ENCODE data around the gene TNFRSF1A.

DNA sequence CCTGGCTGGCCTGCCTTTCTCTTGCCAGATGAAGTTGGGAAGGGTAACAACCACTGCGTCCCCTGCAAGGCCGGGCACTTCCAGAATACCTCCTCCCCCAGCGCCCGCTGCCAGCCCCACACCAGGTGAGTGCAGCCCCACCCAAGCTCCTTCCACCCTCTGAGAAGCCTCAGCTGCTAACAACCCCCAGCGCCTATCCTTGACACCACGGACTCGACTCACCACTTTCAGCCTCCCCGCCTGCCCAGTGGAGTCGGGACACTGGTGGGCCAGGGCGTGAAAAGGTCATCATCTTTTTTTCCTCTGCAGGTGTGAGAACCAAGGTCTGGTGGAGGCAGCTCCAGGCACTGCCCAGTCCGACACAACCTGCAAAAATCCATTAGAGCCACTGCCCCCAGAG lies 44.2 kb upstream of the TNFRSF1A start:
- TF ChIP-seq, protein P1, sequence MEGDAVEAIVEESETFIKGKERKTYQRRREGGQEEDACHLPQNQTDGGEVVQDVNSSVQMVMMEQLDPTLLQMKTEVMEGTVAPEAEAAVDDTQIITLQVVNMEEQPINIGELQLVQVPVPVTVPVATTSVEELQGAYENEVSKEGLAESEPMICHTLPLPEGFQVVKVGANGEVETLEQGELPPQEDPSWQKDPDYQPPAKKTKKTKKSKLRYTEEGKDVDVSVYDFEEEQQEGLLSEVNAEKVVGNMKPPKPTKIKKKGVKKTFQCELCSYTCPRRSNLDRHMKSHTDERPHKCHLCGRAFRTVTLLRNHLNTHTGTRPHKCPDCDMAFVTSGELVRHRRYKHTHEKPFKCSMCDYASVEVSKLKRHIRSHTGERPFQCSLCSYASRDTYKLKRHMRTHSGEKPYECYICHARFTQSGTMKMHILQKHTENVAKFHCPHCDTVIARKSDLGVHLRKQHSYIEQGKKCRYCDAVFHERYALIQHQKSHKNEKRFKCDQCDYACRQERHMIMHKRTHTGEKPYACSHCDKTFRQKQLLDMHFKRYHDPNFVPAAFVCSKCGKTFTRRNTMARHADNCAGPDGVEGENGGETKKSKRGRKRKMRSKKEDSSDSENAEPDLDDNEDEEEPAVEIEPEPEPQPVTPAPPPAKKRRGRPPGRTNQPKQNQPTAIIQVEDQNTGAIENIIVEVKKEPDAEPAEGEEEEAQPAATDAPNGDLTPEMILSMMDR (IDR thresholded peaks at IDR 0.05) = no peak
- TF ChIP-seq POLR2AphosphoS5 (IDR thresholded peaks at IDR 0.05; ENCODE audit: insufficient read depth in 1 of 2, low read depth in 1 of 2) (no peak), POLR2A (IDR thresholded peaks at IDR 0.05) (no peak)
